SHP77 treated with DMSO at 0.1 percent for 48 hours (cell line): ENCODE measurements around the gene CPB2.

Experiments
- DNase-seq: peaks from one replicate; lab custom pipeline; 2025; lab: John Stamatoyannopoulos, UW

The CPB2 gene

DNA sequence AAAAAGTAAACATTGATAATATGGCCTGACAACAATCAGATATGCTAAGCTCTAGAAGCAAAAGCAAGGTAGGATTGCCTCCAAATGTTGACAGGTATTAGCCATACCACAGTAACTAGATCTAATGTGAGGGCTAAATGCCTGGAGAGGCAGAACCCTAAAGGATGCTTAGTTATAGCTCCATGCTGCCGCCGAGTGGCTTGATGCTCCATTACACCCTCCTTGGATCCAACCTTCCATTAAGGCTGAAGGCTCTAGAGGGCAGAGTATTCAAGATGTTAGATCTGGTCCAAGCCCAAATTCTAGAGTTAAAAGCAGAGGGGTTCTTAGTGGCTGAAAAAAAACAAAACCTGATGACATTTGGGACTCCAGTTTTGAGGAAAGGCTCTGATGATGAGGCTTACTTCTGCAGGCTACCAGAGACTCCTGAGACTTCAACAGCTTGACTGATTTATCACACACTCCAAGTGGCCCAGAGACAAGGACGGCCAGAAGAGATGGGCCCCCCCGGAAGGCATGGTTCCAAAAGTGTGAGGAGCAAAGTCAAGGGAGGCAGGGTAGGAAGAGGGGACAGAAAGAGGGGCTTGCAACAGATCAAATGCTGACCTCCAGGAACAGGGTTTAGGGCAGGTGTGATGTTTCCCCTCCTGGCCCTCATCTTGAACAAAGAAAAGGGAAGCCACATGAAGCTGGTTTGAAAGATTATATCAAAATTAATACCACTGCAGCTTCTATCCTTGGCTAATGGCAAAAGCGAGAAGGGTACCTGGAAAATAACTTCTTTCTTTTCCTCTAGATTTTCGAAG, 21.9 kb upstream of the CPB2 start:
- peak; percentile 23 for DNase-seq

DNA sequence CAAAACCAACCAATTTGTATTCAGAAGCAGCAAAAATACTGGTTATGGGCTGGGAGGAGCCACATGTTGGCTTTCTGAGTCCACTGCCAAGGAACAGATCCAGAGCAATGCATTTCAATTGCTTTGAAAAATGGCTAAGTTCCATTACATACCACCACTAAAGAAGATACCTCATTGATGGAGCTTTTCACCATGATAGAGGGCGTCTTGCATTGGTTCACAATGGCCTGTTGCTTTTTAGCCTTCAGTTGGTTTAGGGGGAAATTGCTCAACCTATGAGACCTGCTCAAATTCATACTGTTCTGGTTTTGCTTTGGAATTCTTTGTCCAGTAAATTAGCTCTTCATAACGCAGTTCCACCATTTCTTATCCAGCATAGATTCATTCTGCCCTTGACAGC, 21.2 kb upstream of the CPB2 start:
- no peak for DNase-seq

DNA sequence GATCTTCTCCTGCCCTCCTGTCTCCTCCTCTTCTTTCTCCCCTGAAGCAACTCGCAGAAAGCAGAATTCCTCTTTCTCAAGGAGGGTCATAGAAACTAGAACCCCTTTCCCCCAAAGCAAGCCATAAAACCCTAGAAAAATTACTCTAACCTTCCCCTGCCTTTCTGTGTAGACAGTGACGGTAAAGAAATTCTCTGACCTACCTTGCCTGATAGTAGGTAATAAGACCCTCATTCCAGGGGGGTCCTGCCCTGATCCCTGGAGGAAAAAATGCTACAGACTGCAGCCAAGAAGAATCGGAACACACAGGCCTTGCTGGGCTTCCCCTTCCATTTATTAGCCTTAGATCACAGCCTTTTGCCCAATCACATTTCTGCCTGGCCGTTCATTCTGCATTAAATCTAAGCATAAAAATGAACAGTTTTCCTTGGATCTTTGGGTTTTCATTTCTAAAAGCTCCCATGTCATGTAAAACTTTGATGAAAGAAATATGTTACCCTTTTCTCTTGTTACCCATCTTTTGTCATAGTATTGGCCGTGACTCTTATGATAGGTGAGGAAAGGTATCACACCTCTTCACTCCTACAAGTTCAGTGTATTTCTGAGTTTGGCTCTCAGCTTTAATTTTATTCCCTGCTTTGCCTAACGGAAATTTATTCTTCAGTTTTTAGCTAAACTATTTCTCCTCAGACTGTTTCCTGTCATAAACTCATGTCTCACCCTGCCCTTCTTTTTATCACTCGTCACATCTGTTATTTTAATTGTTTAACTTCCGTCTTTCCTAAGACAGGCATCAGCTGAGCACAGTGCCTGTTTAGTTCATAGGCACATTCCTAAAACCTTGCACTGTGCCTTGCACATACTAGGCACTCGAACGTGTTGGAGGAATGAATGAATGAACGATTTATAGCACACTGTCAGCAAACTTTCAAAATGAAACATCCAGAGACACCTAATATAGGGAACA, 20.4 kb upstream of the CPB2 start:
- DNase-seq: no peak

DNA sequence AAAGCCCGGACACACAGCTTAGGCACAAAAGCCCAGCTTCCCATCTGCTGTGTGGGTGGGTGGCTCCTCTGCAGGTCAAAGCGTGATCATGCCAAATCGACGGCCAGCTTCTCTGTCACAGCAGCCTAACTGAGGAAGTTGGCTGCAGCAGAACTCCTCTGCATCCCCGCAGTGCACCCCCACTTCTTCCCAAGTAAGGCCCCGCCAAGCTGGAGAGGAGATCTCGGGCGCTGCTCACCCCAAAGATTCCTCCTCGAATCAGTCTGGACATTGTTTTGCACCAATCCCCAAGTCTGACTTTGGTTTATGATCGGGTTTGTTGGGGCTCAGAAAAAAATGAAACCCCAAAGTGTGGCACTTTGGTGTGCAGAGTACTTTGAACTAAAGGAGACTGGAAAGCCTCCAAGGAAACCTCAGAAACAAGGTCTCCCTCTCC, 19.7 kb upstream of the CPB2 start:
- DNase-seq: no peak

DNA sequence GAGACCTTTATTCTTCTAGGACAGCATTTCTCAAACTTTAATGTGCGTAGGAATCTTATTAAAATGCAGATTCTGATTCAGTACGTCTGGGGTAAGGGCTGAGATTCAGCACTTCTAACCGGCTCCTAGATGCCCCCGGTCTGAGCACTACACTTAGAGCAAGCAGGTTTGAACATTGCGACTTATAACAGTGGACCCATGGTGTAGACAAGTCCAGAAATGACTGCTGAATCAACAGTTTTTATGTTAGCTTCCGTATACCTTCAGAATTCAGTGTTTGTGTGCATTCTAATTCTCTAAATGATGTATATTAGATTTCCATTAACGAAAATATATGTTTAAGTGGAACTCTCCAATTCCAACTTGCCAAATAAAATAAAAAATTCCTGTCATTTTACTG, 17.5 kb upstream of the CPB2 start:
- DNase-seq: no peak

DNA sequence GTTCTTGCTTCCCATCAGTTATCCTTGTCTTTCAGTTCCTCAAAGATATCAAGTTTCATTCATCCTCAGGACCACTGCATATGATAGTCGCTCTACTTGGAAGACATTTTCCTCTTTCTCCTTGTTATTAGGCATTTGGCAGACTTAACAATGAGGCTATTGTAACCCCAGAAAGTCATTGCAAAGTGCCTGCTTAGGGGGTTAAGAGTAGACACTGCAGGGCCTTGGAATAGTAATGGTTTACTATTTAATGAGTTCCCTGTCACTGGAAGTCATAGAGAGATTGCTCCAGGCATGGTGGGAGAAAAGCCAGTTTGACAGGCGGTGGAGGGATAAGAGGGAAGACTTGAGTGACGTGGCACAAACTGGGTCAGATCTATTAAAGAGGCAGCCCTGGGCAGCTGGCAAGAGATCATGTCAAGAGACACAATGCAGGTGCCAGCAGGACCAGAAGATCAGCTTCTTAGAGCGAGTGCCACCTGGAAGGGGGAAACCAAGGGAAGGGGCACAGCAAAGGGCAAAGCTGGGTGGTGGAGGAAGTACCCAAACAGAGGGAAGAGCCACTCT, 16.8 kb upstream of the CPB2 start:
- DNase-seq: no peak

DNA sequence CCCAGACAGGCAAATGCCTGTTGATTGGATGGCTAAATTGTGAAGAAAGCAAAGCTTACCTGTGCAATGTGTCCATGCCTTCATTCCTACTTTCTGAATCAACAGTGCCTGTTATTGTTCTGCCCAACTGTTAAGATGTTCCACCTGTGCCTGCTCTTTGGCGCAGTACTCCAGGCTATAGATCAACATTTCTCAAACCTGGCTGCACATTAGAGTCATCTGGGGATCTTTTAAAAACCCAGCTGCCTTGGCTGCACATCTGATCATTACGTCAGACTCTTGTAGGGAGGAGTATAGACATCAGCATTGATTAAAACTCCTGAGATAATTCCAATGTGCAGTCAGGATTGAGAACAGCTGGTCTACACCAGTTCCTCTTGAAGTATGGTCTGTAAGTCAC, 16.2 kb upstream of the CPB2 start:
- no peak for DNase-seq

DNA sequence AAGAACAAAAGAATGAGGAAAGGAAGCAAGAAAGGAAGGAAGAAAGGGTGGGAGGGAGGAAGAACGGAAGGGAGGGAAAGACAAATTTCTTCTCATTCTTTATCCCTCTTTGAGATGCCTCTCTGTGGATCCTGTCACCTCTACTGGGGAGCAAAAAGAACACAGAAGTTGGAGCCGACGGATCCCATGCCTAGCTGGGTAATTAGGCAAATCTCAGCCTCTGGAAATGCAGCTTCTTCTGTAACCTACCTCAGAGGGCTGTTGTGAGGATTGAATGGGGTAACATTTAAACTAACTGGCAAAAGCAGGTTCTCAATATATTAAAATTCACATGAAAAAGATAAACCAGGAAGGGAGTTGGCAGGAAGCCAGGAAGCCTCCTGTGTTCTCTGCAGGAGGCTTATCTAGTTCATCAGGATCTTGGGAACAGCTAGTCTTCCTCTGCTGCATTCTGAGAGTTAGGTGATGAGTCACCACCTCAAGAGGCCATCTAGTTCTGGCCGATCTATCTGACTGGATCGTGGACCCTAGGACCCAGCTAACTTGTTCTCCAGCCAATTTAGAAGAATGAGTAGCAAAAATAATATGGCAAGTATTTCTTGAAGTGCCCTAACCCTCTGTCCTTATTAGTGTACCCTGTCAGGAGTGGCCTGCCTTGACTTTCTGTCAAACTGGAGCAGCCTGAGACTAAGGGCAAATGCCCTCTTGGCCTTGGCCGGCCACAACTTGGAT, 15.2 kb upstream of the CPB2 start:
- no peak for DNase-seq

DNA sequence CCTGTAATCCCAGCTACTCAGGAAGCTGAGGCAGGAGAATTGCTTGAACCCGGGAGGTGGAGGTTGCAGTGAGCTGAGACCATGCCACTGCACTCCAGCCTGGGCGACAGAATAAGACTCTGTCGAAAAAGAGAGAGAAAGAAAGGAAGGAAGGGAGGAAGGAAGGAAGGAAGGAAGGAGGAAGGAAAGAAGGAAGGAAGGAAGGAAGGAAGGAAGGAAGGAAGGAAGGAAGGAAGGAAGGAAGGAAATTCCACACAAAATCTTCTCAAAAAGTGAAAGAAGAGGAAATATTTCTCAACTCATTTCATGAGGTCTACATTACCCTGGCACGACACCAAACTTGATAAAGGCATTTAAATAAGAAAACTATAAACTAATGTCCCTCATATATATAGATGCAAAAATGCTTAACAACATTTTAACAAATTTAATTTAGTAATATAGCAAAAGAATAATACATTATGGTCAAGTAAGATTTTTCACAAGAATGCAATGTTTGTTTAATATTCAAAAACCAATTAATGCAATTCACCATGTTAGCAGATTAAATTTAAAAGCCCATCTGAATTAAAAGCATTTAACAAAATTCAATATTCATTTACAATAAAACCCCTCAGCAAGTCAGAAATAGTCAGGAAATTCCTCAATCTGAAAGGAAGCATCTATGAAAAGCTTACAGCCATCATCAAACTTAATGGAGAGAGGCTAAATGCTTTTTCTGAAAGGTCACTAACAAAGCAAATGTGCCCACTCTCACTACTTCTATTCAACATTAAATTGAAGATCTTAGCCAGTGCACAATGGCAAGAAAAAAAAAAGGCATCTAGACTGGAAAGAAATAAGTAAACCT, 12.0 kb upstream of the CPB2 start:
- DNase-seq: no peak

DNA sequence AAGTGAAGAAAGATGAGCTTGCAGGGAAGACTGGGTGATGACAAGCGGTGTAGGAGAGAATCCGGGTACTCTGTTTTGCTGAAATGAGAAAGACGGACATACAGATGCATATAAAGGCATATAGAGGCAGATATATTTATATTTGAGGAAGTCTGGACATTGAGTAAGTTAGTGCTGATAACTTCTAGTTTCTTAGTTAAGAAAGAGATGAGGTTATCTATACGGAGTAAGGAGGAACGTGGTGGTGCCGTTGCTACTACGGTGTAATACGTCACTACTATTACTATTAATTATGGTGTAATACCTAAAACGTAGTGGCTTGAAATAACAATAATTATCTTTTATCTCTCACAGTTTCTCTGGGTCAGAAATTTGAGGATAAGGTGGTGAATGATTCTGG, 9.8 kb upstream of the CPB2 start:
- DNase-seq: no peak

DNA sequence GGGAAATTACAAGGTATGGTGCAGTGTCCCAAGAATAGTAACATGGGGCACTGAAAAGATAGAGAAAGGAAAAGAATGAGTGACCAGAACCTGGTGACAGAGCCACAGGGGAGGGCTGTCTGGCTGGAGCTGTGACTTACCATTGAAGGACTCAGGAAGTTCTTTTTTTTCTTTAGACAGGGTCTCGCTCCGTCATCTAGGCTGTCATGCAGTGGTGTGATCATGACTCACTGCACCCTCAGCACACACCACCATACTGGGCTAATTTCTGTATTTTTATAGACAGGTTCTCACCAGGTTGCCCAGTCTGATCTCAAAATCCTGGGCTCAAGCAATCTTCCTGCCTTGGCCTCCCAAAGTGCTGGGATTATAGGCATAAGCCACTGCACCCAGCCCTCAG, 8.8 kb upstream of the CPB2 start:
- no peak for DNase-seq

DNA sequence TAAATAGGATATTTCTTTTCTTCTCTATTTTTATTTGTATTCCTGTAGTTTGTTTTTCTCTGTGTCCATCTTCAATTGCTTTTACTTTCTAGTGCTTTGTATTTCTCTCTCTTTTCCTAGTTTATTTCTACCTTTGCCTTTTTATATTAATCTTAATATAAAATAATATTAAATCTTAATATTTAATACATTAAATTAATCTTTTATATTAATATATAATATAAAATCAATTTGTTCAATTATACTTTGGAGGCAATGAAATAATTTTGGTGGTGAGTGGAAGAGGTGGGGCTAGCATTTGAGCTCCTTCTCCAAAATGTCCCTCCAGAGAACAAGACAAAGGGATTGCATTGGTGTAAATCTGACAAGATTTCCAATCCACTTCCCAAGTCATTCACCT, 6.3 kb upstream of the CPB2 start:
- no peak for DNase-seq

DNA sequence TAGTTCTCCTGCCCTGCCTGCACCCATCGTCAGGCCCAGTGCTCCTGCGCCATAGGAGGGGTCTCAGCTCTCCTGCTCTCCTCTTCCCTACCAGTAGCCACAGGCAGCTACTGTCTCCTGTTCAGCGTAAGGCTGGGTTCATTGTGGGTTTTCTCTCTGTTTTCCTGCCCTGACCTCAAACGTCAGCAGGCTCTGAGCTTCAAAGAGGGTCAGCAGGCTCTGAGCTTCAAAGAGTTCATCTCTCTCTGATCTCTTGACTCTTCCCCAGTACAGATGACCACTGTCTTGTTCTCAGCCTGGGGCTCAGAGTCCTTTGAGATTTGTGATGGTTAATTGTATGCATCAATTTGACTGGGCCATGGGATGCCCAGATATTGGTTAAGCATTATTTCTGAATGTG, 4.6 kb upstream of the CPB2 start:
- no peak for DNase-seq

DNA sequence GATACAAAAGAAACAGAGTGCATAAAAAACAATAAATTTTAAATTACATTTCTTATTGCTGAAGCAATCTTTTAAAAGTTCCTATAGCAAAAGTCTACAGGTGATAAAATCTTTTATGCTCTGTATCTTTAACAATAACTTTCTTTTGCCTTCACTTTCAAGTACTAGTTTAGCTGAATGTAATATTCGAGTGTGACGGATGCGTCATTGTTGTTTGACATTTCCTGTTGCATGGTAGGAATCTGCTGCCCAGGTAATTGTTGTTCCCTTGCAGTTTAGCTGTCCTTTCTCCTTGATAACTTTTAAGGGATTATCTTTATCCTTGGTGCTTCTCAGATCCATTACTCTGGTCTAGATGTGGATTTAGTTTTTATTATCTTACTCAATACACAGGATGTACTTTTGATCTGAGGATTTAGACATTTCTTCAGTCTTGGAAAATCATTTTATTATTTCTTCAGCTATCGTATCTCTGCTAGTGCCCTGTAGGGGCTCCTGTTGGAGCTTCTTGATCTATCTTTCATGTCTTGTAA, 2.1 kb upstream of the CPB2 start:
- no peak for DNase-seq

DNA sequence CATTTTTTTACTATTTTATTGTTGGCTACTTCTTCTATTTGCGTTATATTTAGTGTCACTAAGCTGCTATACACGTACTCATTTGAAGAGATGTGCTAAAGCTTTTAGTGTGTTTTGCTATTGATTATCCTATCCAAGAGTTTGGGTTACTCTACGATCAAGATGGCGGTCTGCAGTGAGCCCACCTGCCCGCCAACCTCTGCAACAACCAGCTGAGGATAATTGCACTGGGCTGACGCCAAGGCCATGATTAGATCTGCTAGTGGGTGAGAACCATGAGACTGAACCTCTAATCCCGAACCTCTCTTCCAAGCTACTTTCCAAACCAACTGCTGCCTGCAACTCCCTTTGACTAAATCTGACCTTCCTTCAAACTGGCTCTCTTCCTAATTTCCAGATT, 1.8 kb downstream of the CPB2 start:
- DNase-seq: no peak

DNA sequence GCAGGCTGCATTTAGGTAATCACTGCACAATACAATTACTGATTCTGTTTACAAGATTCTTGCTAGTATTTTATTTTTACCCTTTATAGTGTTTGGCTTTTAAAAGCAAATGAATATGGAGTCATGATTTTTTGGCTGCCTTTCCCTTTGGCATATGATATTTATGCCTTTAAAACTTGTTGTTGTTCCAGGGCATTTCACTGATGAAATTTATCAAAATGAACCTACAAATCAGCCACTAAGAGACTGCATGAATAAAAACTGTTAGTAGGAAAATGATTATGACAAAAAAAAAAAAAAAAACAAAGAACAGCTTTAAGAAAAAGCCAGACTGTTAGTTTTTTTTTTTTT, 2.6 kb downstream of the CPB2 start:
- no peak for DNase-seq

DNA sequence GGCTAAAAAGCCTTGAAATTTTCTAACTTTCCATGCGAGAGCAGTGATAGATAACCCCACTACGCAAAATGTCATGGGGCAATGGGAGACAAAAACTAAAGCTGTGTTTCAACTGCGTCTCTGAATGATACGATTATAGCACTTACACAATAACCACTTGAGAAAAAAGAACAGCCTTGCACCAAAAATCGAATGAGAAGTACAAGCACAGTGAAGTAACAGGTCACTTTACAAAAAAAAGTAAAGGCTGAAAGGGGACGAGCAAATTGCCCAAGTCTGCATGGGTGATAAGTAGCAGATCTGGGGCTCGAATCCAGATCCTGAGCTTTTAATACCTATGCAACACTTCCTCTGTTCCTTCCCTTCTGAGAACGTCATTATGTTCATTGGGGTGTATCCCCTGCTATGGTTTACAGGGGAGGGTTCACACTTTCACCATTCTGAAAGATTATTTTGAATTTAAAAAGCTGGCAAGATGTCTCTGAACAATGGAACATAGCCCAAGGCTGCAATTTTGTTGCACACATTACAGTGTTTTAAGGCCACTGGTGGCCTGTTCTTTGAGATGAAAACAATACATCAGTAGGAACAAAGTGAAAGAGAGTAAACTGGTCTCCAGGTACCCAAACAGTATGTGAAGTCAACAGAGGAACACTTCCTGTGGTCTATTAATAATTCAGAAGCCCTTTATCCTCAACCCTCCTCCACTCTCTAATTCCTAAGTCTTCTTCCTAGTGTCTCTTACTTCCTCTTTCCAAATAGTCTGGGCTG, 3.2 kb downstream of the CPB2 start:
- no peak for DNase-seq

DNA sequence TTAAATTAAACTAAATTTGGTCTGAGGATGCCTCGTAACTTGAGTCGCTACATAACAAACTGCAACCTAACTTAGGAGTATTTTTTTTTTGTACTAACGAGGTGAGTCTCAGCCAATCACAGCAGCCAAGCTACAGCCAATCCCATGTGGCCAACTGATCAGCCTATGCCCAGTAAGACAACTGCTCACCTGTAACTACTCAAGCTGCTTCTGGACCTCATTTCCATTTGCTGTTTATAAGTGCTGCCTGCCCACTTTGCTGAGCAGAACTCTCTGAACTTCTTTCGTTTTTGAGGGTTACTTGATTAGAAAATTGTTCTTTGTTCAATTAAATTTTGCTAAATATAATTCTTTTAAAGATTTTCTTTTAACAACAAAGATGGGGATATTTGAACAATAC, 3.8 kb downstream of the CPB2 start:
- DNase-seq: no peak

DNA sequence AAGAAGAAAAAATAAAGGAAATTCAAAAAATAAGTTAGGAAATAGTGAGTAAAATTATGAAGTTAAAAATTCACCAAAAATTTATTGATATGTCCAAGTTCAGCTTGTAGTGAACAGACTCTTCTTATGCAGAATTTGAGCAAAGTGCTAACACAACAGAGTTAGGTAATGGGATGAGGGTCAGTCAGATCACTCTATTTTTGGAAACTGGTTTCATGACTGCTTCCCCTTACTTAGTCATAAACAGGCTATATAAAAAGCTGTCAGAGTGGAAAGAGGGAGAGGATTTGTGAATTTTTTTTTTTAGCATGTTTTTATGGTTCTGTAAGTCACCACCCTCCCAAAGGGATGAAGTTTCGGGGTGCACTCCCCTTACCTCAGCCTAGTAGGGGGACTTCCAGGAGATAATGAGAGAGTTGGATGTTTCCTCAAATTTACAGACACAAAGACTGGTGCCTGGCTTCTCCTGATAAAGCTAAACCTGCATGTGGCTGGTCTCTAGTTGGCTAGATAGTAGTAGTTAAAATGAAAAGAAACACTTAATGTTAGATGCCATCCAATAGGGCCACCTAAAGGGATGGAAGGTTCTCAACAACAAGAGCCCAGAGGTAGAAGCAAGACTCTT, 4.5 kb downstream of the CPB2 start:
- no peak for DNase-seq

DNA sequence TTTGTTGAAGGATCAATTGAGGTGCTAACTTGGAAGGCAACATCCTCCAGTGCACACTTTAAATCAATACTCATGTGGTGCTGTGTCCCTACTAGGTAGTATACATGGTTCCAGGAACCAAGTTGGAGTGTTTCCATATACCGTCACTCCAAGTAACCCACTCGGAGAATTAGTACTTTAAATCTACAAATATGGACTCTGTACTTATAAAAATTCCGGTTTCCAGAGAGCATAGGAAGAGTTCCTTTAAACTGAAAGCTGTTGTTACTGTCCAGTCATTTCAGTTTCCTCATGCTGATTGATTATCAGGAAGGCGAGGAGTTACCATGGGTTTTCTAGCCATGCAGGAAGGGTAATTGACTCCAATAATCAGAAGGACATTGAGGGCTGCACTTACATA, 7.2 kb downstream of the CPB2 start:
- no peak for DNase-seq
